ENCODE data around the gene SAMD15. TPM values are rescaled to one million over a fixed set of nuclear protein-coding genes. Genes with fewer than 3 reads are reported as not detected.
A peak's percentile ranks its signal among the peaks of the same experiment; 100 is the strongest.

Gene SAMD15
- total RNA-seq (0.65 and 1.1 TPM in 2 replicates), polyA plus RNA-seq (0.10 and 0.51 TPM in 2 replicates), polyA minus RNA-seq (0.47 TPM in 1 of 2 replicates, not detected in the other), Bru-seq, nascent RNA (percentile 28 among the genes with signal in this experiment), BruChase-seq, experiment 1, labeled RNA remaining after a 6-hour chase (percentile 19 among the genes with signal in this experiment), BruChase-seq, experiment 2, labeled RNA remaining after a 2-hour chase (percentile 25 among the genes with signal in this experiment)
- polyA plus RNA-seq (2011; cell fraction: cytosol; rRNA removed) = 0.40 and 0.48 TPM in 2 replicates
- polyA plus RNA-seq (2011; cell fraction: nucleus; rRNA removed) = 0.36 and 0.59 TPM in 2 replicates
- polyA plus RNA-seq (2012) = 0.40 and 0.63 TPM in 2 replicates
- polyA minus RNA-seq (2011; cell fraction: cytosol; rRNA and poly(A)+ RNA removed) = 0.82 TPM
- 0.14 and 0.24 TPM in 2 replicates for polyA minus RNA-seq (2011; cell fraction: nucleus; rRNA and poly(A)+ RNA removed)
- long read RNA-seq, partial matches to known transcripts = 0 of 1 reads
- long read RNA-seq, other reads (novel, unspliced or antisense) = 0 of 1 reads

- Histone ChIP-seq H3K4me3 (replicated peaks in 1 of 3; ENCODE audit: insufficient read depth in 1 of 3, low read depth in 1 of 3, low read length in 3 of 3) (peak within 1 kb of the TSS; percentile 58 to 76 (median 69)), H3K9me3 (replicated peaks; ENCODE audit: control insufficient read depth, insufficient read depth, low read length) (no peaks in the 10 kb centered on the region), H3K4me1 (ENCODE audit: control insufficient read depth, extremely low read depth, insufficient read depth, low read length) (peaks cover 15% of the 10 kb centered on the region), H3K36me3 (ENCODE audit: control insufficient read depth in 2 of 2, extremely low read depth in 1 of 2, insufficient read depth in 2 of 2, low read length in 2 of 2) (no peaks in the 10 kb centered on the region), H3K79me2 (ENCODE audit: control insufficient read depth, insufficient read depth, low read length) (peaks cover 9% of the 10 kb centered on the region), H4K20me1 (replicated peaks; ENCODE audit: control insufficient read depth, extremely low read depth, insufficient read depth, low read length) (no peaks in the 10 kb centered on the region), H3K9me1 (replicated peaks; ENCODE audit: control insufficient read depth, extremely low read depth, insufficient read depth, low read length) (no peaks in the 10 kb centered on the region), H3K27ac (ENCODE audit: insufficient read depth, low read depth, low read length) (peak within 1 kb of the TSS; percentile 71), H3K9ac (replicated peaks; ENCODE audit: extremely low read depth, insufficient read depth, low read length) (peak within 1 kb of the TSS; percentile 79), H3K27me3 (ENCODE audit: control insufficient read depth in 2 of 2, insufficient read depth in 2 of 2, low read length in 2 of 2) (no peaks in the 10 kb centered on the region), H2AFZ (ENCODE audit: low read depth, low read length) (peak within 1 kb of the TSS; percentile 81), H3K4me2 (ENCODE audit: insufficient read depth, low read length) (peak within 1 kb of the TSS; percentile 93)
- ChIA-PET POLR2A (interaction anchor here (0.6 to 1.5 kb wide), 3 partner anchors 56 to 264 kb away, joined by 3 to 8 read pairs (median 4); partner anchors contain the start of genes GSTZ1 and POMT2), CTCF (interaction anchor here (0.7 to 1.9 kb wide), 11 partner anchors 14 to 590 kb away, joined by 3 to 15 read pairs (median 3); partner anchors contain the start of genes GSTZ1 and POMT2)
- intact Hi-C loops (cut with micrococcal nuclease) (loop anchor here (1.0 kb wide), 3 partner anchors 57 to 80 kb away; partner anchors contain the start of genes POMT2 and VIPAS39), dilution Hi-C loops (cut with MboI; ENCODE audit: extremely low pct_ligation_motif_present, low sequenced_read_pairs) (no loop called here)
- no TSS peak for BruUV-seq (replicated peaks)
- peak; percentile 94 for FAIRE-seq
- peak; percentile 95 for DNase-seq (ENCODE audit: low read depth, low spot score)
- no peak for TF ChIP-seq MYC (IDR thresholded peaks at IDR 0.05; ENCODE audit: low read depth, low read length)
- TF ChIP-seq, protein P1, sequence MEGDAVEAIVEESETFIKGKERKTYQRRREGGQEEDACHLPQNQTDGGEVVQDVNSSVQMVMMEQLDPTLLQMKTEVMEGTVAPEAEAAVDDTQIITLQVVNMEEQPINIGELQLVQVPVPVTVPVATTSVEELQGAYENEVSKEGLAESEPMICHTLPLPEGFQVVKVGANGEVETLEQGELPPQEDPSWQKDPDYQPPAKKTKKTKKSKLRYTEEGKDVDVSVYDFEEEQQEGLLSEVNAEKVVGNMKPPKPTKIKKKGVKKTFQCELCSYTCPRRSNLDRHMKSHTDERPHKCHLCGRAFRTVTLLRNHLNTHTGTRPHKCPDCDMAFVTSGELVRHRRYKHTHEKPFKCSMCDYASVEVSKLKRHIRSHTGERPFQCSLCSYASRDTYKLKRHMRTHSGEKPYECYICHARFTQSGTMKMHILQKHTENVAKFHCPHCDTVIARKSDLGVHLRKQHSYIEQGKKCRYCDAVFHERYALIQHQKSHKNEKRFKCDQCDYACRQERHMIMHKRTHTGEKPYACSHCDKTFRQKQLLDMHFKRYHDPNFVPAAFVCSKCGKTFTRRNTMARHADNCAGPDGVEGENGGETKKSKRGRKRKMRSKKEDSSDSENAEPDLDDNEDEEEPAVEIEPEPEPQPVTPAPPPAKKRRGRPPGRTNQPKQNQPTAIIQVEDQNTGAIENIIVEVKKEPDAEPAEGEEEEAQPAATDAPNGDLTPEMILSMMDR (IDR thresholded peaks at IDR 0.05; ENCODE audit: extremely low read depth in 1 of 2, insufficient read depth in 1 of 2, low read depth in 1 of 2, low read length in 2 of 2) = peak in 1 of 2 donors; percentile 30
- no peak for TF ChIP-seq EZH2 (IDR thresholded peaks at IDR 0.05; ENCODE audit: borderline replicate concordance, low read depth, low read length, severe bottlenecking)
- no peak for TF ChIP-seq FOS (IDR thresholded peaks at IDR 0.05; ENCODE audit: borderline replicate concordance, insufficient read depth, low read length)
- peak; percentile 58 for TF ChIP-seq POLR2A (IDR thresholded peaks at IDR 0.05; ENCODE audit: low read depth, low read length)
- no peak for TF ChIP-seq JUN (IDR thresholded peaks at IDR 0.05; ENCODE audit: borderline replicate concordance, insufficient read depth, insufficient read length, low read depth)
- TF ChIP-seq POLR2AphosphoS5 (IDR thresholded peaks at IDR 0.05; ENCODE audit: insufficient read depth, low read depth, low read length) = peak; percentile 26
Observed at GRCh38 chr14:77376771-77377501, at the start of gene SAMD15, which contains the start of gene TMED8. TSS of gene SAMD15 (plus strand) at chr14:77377379. CDS start at chr14:77377419, 40 bp downstream. TSS of gene TMED8 (minus strand) at chr14:77377094. CDS start at chr14:77377053, 41 bp downstream.

Data from endothelial cell of umbilical vein (primary cell).